Effector memory CD4-positive, alpha-beta T cell (primary cell): ENCODE measurements around the gene TMEM232.

Source experiments
- DNase-seq, 3 donors: peaks; one replicate each; pipeline ENCODE4 v3.0.0-alpha.2; 2020
- H3K27ac ChIP-seq: 2 replicates; pipeline ENCODE4 v1.7.0; 2013; ENCODE audit warnings: mild to moderate bottlenecking, low read length, moderate library complexity; ENCODE audit not compliant: insufficient read depth, poor library complexity, severe bottlenecking
- H3K27me3 ChIP-seq: replicated peaks from 2 replicates; pipeline ENCODE4 v1.7.0; 2013; ENCODE audit warnings: mild to moderate bottlenecking, low read length; ENCODE audit not compliant: insufficient read depth, control insufficient read depth, poor library complexity, severe bottlenecking
- H3K36me3 ChIP-seq: 2 replicates; pipeline ENCODE4 v1.7.0; 2013; ENCODE audit warnings: mild to moderate bottlenecking, low read length, moderate library complexity; ENCODE audit not compliant: control insufficient read depth, insufficient read depth
- H3K4me1 ChIP-seq: 2 replicates; pipeline ENCODE4 v1.7.0; 2013; ENCODE audit warnings: low read length, mild to moderate bottlenecking; ENCODE audit not compliant: control insufficient read depth, insufficient read depth, poor library complexity, severe bottlenecking
- H3K4me3 ChIP-seq: 2 replicates; pipeline ENCODE4 v1.7.0; 2013; ENCODE audit warnings: low read length, low read depth, mild to moderate bottlenecking; ENCODE audit not compliant: insufficient read depth, poor library complexity, severe bottlenecking
- H3K9me3 ChIP-seq: 2 replicates; pipeline ENCODE4 v1.7.0; 2013; ENCODE audit warnings: mild to moderate bottlenecking, low read length, moderate library complexity; ENCODE audit not compliant: control insufficient read depth

Gene TMEM232

GRCh38 chr5:110398951-110399350 lies 327.5 kb downstream of the TMEM232 start:
- H3K27ac ChIP-seq = no peak overlapping the region

GRCh38 chr5:110397281-110397680 lies 329.2 kb downstream of the TMEM232 start:
- no peak overlapping the region for H3K4me3 ChIP-seq
- H3K9me3 ChIP-seq = no peaks in the 10 kb centered on the region
- H3K27me3 ChIP-seq = no peaks in the 10 kb centered on the region
- no peak overlapping the region for H3K27ac ChIP-seq
- no peaks in the 10 kb centered on the region for H3K4me1 ChIP-seq
- no peak for DNase-seq
- no peaks in the 10 kb centered on the region for H3K36me3 ChIP-seq

More at GRCh38 chr5:110398951-110399350, 327.5 kb downstream of the TMEM232 start:
- DNase-seq = no peak
- Histone ChIP-seq H3K9me3 (no peaks in the 10 kb centered on the region), H3K36me3 (no peaks in the 10 kb centered on the region), H3K4me1 (no peaks in the 10 kb centered on the region), H3K27me3 (no peaks in the 10 kb centered on the region), H3K4me3 (no peak overlapping the region)

- H3K9me3 ChIP-seq = no peaks in the 10 kb centered on the region
- H3K4me1 ChIP-seq = no peaks in the 10 kb centered on the region
- DNase-seq = no peak
- no peaks in the 10 kb centered on the region for H3K27me3 ChIP-seq
- no peak overlapping the region for H3K4me3 ChIP-seq
- no peak overlapping the region for H3K27ac ChIP-seq
- H3K36me3 ChIP-seq = no peaks in the 10 kb centered on the region
Measured at GRCh38 chr5:110386782-110387181, 339.7 kb downstream of the TMEM232 start.

- Histone ChIP-seq H3K27ac (no peak overlapping the region), H3K4me1 (no peaks in the 10 kb centered on the region), H3K9me3 (no peaks in the 10 kb centered on the region), H3K36me3 (no peaks in the 10 kb centered on the region), H3K27me3 (no peaks in the 10 kb centered on the region), H3K4me3 (no peak overlapping the region)
- no peak for DNase-seq
Measured at GRCh38 chr5:110383231-110383630, 343.2 kb downstream of the TMEM232 start.

- Histone ChIP-seq H3K4me3 (no peak overlapping the region), H3K9me3 (no peaks in the 10 kb centered on the region), H3K27ac (no peak overlapping the region), H3K27me3 (no peaks in the 10 kb centered on the region), H3K36me3 (no peaks in the 10 kb centered on the region), H3K4me1 (no peaks in the 10 kb centered on the region)
- DNase-seq = no peak
Measured at GRCh38 chr5:110377943-110378342, 348.5 kb downstream of the TMEM232 start.

GRCh38 chr5:110377361-110377760 lies 349.1 kb downstream of the TMEM232 start:
- DNase-seq = no peak
- Histone ChIP-seq H3K27ac (no peak overlapping the region), H3K27me3 (no peaks in the 10 kb centered on the region), H3K4me1 (no peaks in the 10 kb centered on the region), H3K9me3 (no peaks in the 10 kb centered on the region), H3K4me3 (no peak overlapping the region), H3K36me3 (no peaks in the 10 kb centered on the region)

- Histone ChIP-seq H3K4me3 (no peak overlapping the region), H3K27ac (no peak overlapping the region), H3K9me3 (no peaks in the 10 kb centered on the region), H3K36me3 (no peaks in the 10 kb centered on the region), H3K27me3 (no peaks in the 10 kb centered on the region), H3K4me1 (no peaks in the 10 kb centered on the region)
- no peak for DNase-seq
Measured at GRCh38 chr5:110376281-110376951, 350.1 kb downstream of the TMEM232 start.

- no peak overlapping the region for H3K4me3 ChIP-seq
- H3K36me3 ChIP-seq = no peaks in the 10 kb centered on the region
- no peak for DNase-seq
- no peaks in the 10 kb centered on the region for H3K9me3 ChIP-seq
- H3K27ac ChIP-seq = no peak overlapping the region
- no peaks in the 10 kb centered on the region for H3K4me1 ChIP-seq
- no peaks in the 10 kb centered on the region for H3K27me3 ChIP-seq
Measured at GRCh38 chr5:110371725-110372041, 354.8 kb downstream of the TMEM232 start.

- H3K4me1 ChIP-seq = no peaks in the 10 kb centered on the region
- H3K9me3 ChIP-seq = no peaks in the 10 kb centered on the region
- H3K36me3 ChIP-seq = no peaks in the 10 kb centered on the region
- no peak for DNase-seq
- no peak overlapping the region for H3K4me3 ChIP-seq
- no peak overlapping the region for H3K27ac ChIP-seq
- no peaks in the 10 kb centered on the region for H3K27me3 ChIP-seq
Measured at GRCh38 chr5:110371011-110371724, 355.3 kb downstream of the TMEM232 start.
